HepG2 (cell line): ENCODE results near the gene ZNF749. TPM values are rescaled to one million over a fixed set of nuclear protein-coding genes. Genes with fewer than 3 reads are reported as not detected.
A peak's percentile ranks its signal among the peaks of the same experiment; 100 is the strongest.

ENCODE experiments used
- ARHGAP35 ChIP-seq: sonication (generic); formaldehyde crosslinking; IDR thresholded peaks from 2 replicates; pipeline ENCODE4 v1.9.0; 2022; ENCODE audit warnings: mild to moderate bottlenecking, inconsistent platforms, moderate library complexity, missing genetic modification reagents, borderline replicate concordance
- DNMT3B ChIP-seq: conservative IDR thresholded peaks from 2 replicates; pipeline ENCODE4 v1.6.1; 2016; ENCODE audit warnings: missing biosample characterization, control low read depth
- EZH2 ChIP-seq: conservative IDR thresholded peaks from 2 replicates; pipeline ENCODE4 v1.6.1; 2012; ENCODE audit warnings: mild to moderate bottlenecking, low read depth, low read length, moderate library complexity
- HIVEP1 ChIP-seq: sonication (generic); formaldehyde crosslinking; IDR thresholded peaks from 2 replicates; pipeline ENCODE4 v1.4.0; 2020; ENCODE audit warnings: mild to moderate bottlenecking, missing genetic modification reagents
- JUND ChIP-seq: sonication (generic); formaldehyde crosslinking; IDR thresholded peaks from 2 replicates; pipeline ENCODE4 v1.8.0; 2022; ENCODE audit warnings: mild to moderate bottlenecking, missing genetic modification reagents
- MTA1 ChIP-seq: sonication (generic); formaldehyde crosslinking; IDR thresholded peaks from 2 replicates; pipeline ENCODE4 v1.4.0; 2020; ENCODE audit warnings: missing genetic modification reagents, mild to moderate bottlenecking, borderline replicate concordance
- polyA plus RNA-seq, 8 experiments: library from polyadenylated mRNA; depleted of rRNA in 3 of 8; stranded (reverse) in 7 of 8; unstranded in 1 of 8; fragments of >200 nt; fragmentation: Illumina TruSeq in 4 of 8; extraction: Trizol in 4 of 8; gene quantifications; 2 replicates each; pipeline versions ENCODE4 v1.2.1 to v1.2.3, GENCODE V29; 2011 to 2016; ENCODE audit warnings: low read depth in 4 of 8, missing spikeins in 1 of 8, mixed read lengths in 1 of 8; ENCODE audit not compliant: insufficient read depth in 1 of 8
- total RNA-seq, 5 experiments: library from RNA; depleted of rRNA; stranded (reverse); fragments of >200 nt; fragmentation: Illumina TruSeq; extraction: Trizol; gene quantifications; 2 replicates each; pipeline ENCODE4 v1.2.3, GENCODE V29; 2016; ENCODE audit warnings: low read depth in 1 of 5
- TF ChIP-seq, protein P1 (sequence below), 2 experiments: IDR thresholded peaks; 2 replicates each; pipeline ENCODE4 v1.6.1; 2011 to 2012; ENCODE audit warnings: low read length in 2 of 2, borderline replicate concordance in 1 of 2, low read depth in 1 of 2, mild to moderate bottlenecking in 1 of 2, moderate library complexity in 1 of 2
- TF ChIP-seq, protein P2 (sequence below): IDR thresholded peaks from 2 replicates; pipeline ENCODE4 v1.6.1; 2018; ENCODE audit warnings: missing genetic modification reagents
- TF ChIP-seq, protein P3 (sequence below): sonication (generic); formaldehyde crosslinking; conservative IDR thresholded peaks from 2 replicates; pipeline ENCODE4 v1.4.0; 2020; ENCODE audit warnings: mild to moderate bottlenecking, missing genetic modification reagents, moderate library complexity
- TF ChIP-seq, protein P4 (sequence below): IDR thresholded peaks from 2 replicates; pipeline ENCODE4 v1.6.1; 2016; ENCODE audit warnings: missing genetic modification reagents, missing compliant biosample characterization
- TF ChIP-seq, protein P5 (sequence below): sonication (generic); formaldehyde crosslinking; IDR thresholded peaks from 2 replicates; pipeline ENCODE4 v1.4.0; 2020; ENCODE audit warnings: missing genetic modification reagents, borderline replicate concordance

Gene ZNF749
- total and polyA plus RNA-seq, 2 of the 13 experiments (the other 11 are each of a cell fraction or from before 2014, with no cell fraction given) = 18.9 to 21.0 TPM

DNA sequence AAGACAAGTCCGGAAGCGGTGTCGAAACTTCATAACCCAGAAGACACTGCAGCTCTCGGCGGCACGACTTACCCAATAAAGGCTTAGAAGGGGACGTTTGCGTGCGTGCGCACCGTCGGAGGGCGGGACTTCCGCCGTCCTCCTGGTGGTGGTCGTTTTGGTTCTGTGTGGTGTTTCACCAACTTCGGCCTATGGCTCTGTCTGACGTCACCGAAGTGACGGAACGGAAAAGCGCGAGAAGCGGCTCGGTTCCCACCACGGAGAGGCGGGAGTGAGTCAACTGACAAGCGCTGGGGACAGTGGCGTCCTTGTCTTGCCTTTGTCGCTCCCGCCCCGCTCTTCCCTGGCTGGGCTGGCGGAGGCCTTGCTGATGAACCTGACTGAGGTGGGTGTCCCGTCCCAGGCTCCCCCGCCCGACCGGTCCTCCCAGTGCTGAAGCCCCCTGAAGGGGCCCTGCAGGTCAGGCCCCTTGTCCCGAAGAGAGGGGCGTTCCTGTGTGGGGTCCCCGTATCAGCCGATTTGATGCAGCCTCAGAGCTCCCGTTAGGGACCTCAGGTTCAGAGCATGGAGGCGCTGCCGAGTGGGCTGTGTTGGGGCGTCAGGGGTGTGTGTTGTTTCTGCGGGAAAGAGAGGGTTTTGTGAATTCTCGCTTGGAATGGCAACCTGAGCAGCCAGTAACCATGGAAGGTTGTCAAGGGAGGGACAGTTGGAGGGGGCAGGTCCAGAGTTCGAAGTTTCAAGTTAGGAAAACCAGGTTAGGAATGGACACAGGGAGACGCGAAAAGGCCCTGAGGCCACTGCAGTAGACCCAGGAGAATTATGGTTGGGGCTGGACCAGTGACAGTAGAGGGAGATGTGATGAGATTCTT, 45.2 kb upstream of the ZNF749 start, which contains the start of gene ZNF548 (continued):
- TF ChIP-seq, protein P1, sequence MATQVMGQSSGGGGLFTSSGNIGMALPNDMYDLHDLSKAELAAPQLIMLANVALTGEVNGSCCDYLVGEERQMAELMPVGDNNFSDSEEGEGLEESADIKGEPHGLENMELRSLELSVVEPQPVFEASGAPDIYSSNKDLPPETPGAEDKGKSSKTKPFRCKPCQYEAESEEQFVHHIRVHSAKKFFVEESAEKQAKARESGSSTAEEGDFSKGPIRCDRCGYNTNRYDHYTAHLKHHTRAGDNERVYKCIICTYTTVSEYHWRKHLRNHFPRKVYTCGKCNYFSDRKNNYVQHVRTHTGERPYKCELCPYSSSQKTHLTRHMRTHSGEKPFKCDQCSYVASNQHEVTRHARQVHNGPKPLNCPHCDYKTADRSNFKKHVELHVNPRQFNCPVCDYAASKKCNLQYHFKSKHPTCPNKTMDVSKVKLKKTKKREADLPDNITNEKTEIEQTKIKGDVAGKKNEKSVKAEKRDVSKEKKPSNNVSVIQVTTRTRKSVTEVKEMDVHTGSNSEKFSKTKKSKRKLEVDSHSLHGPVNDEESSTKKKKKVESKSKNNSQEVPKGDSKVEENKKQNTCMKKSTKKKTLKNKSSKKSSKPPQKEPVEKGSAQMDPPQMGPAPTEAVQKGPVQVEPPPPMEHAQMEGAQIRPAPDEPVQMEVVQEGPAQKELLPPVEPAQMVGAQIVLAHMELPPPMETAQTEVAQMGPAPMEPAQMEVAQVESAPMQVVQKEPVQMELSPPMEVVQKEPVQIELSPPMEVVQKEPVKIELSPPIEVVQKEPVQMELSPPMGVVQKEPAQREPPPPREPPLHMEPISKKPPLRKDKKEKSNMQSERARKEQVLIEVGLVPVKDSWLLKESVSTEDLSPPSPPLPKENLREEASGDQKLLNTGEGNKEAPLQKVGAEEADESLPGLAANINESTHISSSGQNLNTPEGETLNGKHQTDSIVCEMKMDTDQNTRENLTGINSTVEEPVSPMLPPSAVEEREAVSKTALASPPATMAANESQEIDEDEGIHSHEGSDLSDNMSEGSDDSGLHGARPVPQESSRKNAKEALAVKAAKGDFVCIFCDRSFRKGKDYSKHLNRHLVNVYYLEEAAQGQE (IDR thresholded peaks at IDR 0.05; ENCODE audit: borderline replicate concordance in 1 of 2, low read depth in 1 of 2, low read length in 2 of 2) = no peak
- TF ChIP-seq, protein P2, sequence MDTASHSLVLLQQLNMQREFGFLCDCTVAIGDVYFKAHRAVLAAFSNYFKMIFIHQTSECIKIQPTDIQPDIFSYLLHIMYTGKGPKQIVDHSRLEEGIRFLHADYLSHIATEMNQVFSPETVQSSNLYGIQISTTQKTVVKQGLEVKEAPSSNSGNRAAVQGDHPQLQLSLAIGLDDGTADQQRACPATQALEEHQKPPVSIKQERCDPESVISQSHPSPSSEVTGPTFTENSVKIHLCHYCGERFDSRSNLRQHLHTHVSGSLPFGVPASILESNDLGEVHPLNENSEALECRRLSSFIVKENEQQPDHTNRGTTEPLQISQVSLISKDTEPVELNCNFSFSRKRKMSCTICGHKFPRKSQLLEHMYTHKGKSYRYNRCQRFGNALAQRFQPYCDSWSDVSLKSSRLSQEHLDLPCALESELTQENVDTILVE = peak; percentile 89; the same call in 1 of the 2 replicates
- peak; percentile 80; the same call in 1 of the 2 replicates for TF ChIP-seq MTA1 (CRISPR knock-in tag)
- TF ChIP-seq JUND (CRISPR knock-in tag) = 0 out of 2 replicates have a peak, but pooled peaks have one; percentile 46
- no peak for TF ChIP-seq EZH2
- peak; percentile 82 for TF ChIP-seq HIVEP1
- TF ChIP-seq, protein P3, sequence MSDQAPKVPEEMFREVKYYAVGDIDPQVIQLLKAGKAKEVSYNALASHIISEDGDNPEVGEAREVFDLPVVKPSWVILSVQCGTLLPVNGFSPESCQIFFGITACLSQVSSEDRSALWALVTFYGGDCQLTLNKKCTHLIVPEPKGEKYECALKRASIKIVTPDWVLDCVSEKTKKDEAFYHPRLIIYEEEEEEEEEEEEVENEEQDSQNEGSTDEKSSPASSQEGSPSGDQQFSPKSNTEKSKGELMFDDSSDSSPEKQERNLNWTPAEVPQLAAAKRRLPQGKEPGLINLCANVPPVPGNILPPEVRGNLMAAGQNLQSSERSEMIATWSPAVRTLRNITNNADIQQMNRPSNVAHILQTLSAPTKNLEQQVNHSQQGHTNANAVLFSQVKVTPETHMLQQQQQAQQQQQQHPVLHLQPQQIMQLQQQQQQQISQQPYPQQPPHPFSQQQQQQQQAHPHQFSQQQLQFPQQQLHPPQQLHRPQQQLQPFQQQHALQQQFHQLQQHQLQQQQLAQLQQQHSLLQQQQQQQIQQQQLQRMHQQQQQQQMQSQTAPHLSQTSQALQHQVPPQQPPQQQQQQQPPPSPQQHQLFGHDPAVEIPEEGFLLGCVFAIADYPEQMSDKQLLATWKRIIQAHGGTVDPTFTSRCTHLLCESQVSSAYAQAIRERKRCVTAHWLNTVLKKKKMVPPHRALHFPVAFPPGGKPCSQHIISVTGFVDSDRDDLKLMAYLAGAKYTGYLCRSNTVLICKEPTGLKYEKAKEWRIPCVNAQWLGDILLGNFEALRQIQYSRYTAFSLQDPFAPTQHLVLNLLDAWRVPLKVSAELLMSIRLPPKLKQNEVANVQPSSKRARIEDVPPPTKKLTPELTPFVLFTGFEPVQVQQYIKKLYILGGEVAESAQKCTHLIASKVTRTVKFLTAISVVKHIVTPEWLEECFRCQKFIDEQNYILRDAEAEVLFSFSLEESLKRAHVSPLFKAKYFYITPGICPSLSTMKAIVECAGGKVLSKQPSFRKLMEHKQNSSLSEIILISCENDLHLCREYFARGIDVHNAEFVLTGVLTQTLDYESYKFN (CRISPR knock-in tag) = peak; percentile 38; the same call in 1 of the 2 replicates
- TF ChIP-seq, protein P4, sequence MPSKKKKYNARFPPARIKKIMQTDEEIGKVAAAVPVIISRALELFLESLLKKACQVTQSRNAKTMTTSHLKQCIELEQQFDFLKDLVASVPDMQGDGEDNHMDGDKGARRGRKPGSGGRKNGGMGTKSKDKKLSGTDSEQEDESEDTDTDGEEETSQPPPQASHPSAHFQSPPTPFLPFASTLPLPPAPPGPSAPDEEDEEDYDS (CRISPR knock-in tag) = peak; percentile 51; the same call in 1 of the 2 replicates
- no peak for TF ChIP-seq DNMT3B (CRISPR knock-in tag)
- peak; percentile 17; the same call in 1 of the 2 replicates for TF ChIP-seq ARHGAP35 (CRISPR knock-in tag)
- TF ChIP-seq, protein P5, sequence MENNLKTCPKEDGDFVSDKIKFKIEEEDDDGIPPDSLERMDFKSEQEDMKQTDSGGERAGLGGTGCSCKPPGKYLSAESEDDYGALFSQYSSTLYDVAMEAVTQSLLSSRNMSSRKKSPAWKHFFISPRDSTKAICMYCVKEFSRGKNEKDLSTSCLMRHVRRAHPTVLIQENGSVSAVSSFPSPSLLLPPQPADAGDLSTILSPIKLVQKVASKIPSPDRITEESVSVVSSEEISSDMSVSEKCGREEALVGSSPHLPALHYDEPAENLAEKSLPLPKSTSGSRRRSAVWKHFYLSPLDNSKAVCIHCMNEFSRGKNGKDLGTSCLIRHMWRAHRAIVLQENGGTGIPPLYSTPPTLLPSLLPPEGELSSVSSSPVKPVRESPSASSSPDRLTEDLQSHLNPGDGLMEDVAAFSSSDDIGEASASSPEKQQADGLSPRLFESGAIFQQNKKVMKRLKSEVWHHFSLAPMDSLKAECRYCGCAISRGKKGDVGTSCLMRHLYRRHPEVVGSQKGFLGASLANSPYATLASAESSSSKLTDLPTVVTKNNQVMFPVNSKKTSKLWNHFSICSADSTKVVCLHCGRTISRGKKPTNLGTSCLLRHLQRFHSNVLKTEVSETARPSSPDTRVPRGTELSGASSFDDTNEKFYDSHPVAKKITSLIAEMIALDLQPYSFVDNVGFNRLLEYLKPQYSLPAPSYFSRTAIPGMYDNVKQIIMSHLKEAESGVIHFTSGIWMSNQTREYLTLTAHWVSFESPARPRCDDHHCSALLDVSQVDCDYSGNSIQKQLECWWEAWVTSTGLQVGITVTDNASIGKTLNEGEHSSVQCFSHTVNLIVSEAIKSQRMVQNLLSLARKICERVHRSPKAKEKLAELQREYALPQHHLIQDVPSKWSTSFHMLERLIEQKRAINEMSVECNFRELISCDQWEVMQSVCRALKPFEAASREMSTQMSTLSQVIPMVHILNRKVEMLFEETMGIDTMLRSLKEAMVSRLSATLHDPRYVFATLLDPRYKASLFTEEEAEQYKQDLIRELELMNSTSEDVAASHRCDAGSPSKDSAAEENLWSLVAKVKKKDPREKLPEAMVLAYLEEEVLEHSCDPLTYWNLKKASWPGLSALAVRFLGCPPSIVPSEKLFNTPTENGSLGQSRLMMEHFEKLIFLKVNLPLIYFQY (CRISPR knock-in tag) = no peak; the same call in 1 of the 2 replicates
